ENCODE results near the gene CMSS1.

The CMSS1 gene

GRCh38 chr3:99817437-99818240 is at the start of gene CMSS1:
Gene CMSS1 (plus strand): TSS chr3:99817862.
- peak; percentile 90 for DNase-seq

GRCh38 chr3:99768126-99768525 is 49.5 kb upstream of the CMSS1 start:
- DNase-seq: no peak

- DNase-seq: no peak
These were observed 48.7 kb upstream of the CMSS1 start for GRCh38 chr3:99768808-99769501.

- DNase-seq: no peak
These were observed 45.5 kb upstream of the CMSS1 start for GRCh38 chr3:99772171-99772570.

GRCh38 chr3:99772671-99773070 is 45.0 kb upstream of the CMSS1 start:
- DNase-seq: no peak

- peak; percentile 88 for DNase-seq
These were observed 43.2 kb upstream of the CMSS1 start for GRCh38 chr3:99774467-99774866.

- peak; percentile 81 for DNase-seq
These were observed 41.0 kb upstream of the CMSS1 start for GRCh38 chr3:99776516-99777209.

- no peak for DNase-seq
These were observed 40.5 kb upstream of the CMSS1 start for GRCh38 chr3:99777210-99777549.

- DNase-seq: no peak
These were observed 40.0 kb upstream of the CMSS1 start for GRCh38 chr3:99777708-99778107.

- DNase-seq: peak; percentile 37
These were observed 36.9 kb upstream of the CMSS1 start for GRCh38 chr3:99780749-99781148.

GRCh38 chr3:99781761-99782160 is 35.9 kb upstream of the CMSS1 start:
- peak; percentile 68 for DNase-seq

- DNase-seq: peak; percentile 97
These were observed 34.6 kb upstream of the CMSS1 start for GRCh38 chr3:99783011-99783573.

- peak; percentile 68 for DNase-seq
These were observed 28.5 kb upstream of the CMSS1 start for GRCh38 chr3:99789011-99789721.

GRCh38 chr3:99794485-99794884 is 23.2 kb upstream of the CMSS1 start:
- DNase-seq: no peak

GRCh38 chr3:99795573-99795972 is 22.1 kb upstream of the CMSS1 start:
- no peak for DNase-seq

- no peak for DNase-seq
These were observed 18.2 kb upstream of the CMSS1 start for GRCh38 chr3:99799422-99799821.

GRCh38 chr3:99803297-99803696 is 14.4 kb upstream of the CMSS1 start:
- DNase-seq: no peak

- DNase-seq: no peak
These were observed 12.5 kb upstream of the CMSS1 start for GRCh38 chr3:99805160-99805559.

GRCh38 chr3:99808163-99808794 is 9.4 kb upstream of the CMSS1 start:
- peak; percentile 76 for DNase-seq

- no peak for DNase-seq
These were observed 8.1 kb upstream of the CMSS1 start for GRCh38 chr3:99809565-99809964.

- no peak for DNase-seq
These were observed 7.3 kb upstream of the CMSS1 start for GRCh38 chr3:99810403-99810802.

GRCh38 chr3:99817047-99817436 is 620 bp upstream of the CMSS1 start:
- DNase-seq: no peak
